ENCODE data around the gene UBAC1. TPM values are rescaled to one million over a fixed set of nuclear protein-coding genes. Genes with fewer than 3 reads are reported as not detected.
"Not testable (repeated sequence)": the region's sequence is repeated elsewhere in the genome, so short reads cannot be mapped to it uniquely, and the experiment has no call there.

Gene UBAC1
- total and polyA plus RNA-seq, 12 donors: 73.8 to 172 (median 85.5) TPM

- TF ChIP-seq, protein P1, sequence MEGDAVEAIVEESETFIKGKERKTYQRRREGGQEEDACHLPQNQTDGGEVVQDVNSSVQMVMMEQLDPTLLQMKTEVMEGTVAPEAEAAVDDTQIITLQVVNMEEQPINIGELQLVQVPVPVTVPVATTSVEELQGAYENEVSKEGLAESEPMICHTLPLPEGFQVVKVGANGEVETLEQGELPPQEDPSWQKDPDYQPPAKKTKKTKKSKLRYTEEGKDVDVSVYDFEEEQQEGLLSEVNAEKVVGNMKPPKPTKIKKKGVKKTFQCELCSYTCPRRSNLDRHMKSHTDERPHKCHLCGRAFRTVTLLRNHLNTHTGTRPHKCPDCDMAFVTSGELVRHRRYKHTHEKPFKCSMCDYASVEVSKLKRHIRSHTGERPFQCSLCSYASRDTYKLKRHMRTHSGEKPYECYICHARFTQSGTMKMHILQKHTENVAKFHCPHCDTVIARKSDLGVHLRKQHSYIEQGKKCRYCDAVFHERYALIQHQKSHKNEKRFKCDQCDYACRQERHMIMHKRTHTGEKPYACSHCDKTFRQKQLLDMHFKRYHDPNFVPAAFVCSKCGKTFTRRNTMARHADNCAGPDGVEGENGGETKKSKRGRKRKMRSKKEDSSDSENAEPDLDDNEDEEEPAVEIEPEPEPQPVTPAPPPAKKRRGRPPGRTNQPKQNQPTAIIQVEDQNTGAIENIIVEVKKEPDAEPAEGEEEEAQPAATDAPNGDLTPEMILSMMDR (IDR thresholded peaks at IDR 0.05): no peak
- no peak overlapping the region for H3K4me3 ChIP-seq
- intact Hi-C loops (cut with DNase I): no loop called here
- no peak overlapping the region for H3K27ac ChIP-seq
- 86 to 89% methylated on average over 1 of the region's 1 CpG for WGBS, 2 donors
- DNase-seq (no peak), ATAC-seq (no peak)
- no peaks in the 10 kb centered on the region for H3K27me3 ChIP-seq
- no peaks in the 10 kb centered on the region for H3K36me3 ChIP-seq
- H3K9me3 ChIP-seq: peaks cover 0 to 10% (median 0%) of the 10 kb centered on the region in 11 donors
- H3K4me1 ChIP-seq: peaks cover 11 to 58% (median 45%) of the 10 kb centered on the region in 9 donors
Measured at GRCh38 chr9:135893104-135893503, 68.1 kb downstream of the UBAC1 start.

DNA sequence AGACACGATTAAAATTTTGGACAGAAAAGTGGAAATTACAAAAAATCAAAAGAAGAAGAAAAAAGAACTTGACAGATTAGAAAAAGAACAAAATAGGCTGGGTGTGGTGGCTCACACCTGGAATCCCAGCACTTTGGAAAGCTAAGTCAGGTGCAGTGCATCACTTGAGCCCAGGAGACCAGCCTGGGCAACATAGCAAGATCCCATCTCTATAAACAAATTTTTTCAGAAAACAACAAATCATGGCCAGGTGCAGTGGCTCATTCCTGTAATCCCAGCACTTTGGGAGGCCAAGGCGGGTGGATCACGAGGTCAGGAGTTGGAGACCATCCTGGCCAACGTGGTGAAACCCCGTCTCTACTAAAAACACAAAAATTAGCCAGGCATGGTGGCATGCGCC lies 68.8 kb downstream of the UBAC1 start:
- H3K9me3 ChIP-seq: peaks cover 0 to 10% (median 0%) of the 10 kb centered on the region in 11 donors
- ATAC-seq; H3K27ac ChIP-seq; H3K27me3 ChIP-seq; H3K4me3 ChIP-seq; H3K36me3 ChIP-seq; intact Hi-C loops (cut with DNase I); DNase-seq: not testable (repeated sequence)
- H3K4me1 ChIP-seq: peaks cover 18 to 66% (median 53%) of the 10 kb centered on the region in 9 donors
- 96 to 99% methylated on average over 6 of the region's 6 CpGs for WGBS, 2 donors

- intact Hi-C loops (cut with DNase I): no loop called here
- no peak for DNase-seq
- TF ChIP-seq, protein P1 (IDR thresholded peaks at IDR 0.05): no peak
- H3K27me3 ChIP-seq: no peaks in the 10 kb centered on the region
- H3K9me3 ChIP-seq: peaks cover 0 to 10% (median 0%) of the 10 kb centered on the region in 11 donors
- H3K4me3 ChIP-seq: no peak overlapping the region
- 56 to 63% methylated on average over 8 of the region's 8 CpGs for WGBS, 2 donors
- ATAC-seq: no peak
- H3K4me1 ChIP-seq: peaks cover 29 to 78% (median 57%) of the 10 kb centered on the region in 9 donors
- peak overlapping the region in 4 of 10 donors; percentile 3 to 13 (median 12) for H3K27ac ChIP-seq
- H3K36me3 ChIP-seq: no peaks in the 10 kb centered on the region
Measured at GRCh38 chr9:135891027-135891631, 70.0 kb downstream of the UBAC1 start.

- intact Hi-C loops (cut with DNase I): no loop called here
- peaks cover 31 to 85% (median 59%) of the 10 kb centered on the region in 9 donors for H3K4me1 ChIP-seq
- WGBS, 2 donors: 55 to 64% methylated on average over 18 of the region's 18 CpGs
Measured at GRCh38 chr9:135890190-135891026, 70.8 kb downstream of the UBAC1 start.

More at GRCh38 chr9:135890190-135891026, 70.8 kb downstream of the UBAC1 start:
- H3K36me3 ChIP-seq: no peaks in the 10 kb centered on the region
- DNase-seq (no peak), ATAC-seq (peak in 1 of 8 donors; percentile 10)
- no peaks in the 10 kb centered on the region for H3K27me3 ChIP-seq
- TF ChIP-seq, protein P1 (IDR thresholded peaks at IDR 0.05): no peak
- no peak overlapping the region for H3K4me3 ChIP-seq
- H3K9me3 ChIP-seq: peaks cover 0 to 7% (median 0%) of the 10 kb centered on the region in 11 donors
- H3K27ac ChIP-seq: peak overlapping the region in 4 of 10 donors; percentile 3 to 13 (median 12)

Data from heart right ventricle (tissue), 16 donors.